ENCODE results near the gene STPG3. TPM values are rescaled to one million over a fixed set of nuclear protein-coding genes. Genes with fewer than 3 reads are reported as not detected.

The STPG3 gene
- total RNA-seq, 1 donor from 2014 or later: not detected

DNA sequence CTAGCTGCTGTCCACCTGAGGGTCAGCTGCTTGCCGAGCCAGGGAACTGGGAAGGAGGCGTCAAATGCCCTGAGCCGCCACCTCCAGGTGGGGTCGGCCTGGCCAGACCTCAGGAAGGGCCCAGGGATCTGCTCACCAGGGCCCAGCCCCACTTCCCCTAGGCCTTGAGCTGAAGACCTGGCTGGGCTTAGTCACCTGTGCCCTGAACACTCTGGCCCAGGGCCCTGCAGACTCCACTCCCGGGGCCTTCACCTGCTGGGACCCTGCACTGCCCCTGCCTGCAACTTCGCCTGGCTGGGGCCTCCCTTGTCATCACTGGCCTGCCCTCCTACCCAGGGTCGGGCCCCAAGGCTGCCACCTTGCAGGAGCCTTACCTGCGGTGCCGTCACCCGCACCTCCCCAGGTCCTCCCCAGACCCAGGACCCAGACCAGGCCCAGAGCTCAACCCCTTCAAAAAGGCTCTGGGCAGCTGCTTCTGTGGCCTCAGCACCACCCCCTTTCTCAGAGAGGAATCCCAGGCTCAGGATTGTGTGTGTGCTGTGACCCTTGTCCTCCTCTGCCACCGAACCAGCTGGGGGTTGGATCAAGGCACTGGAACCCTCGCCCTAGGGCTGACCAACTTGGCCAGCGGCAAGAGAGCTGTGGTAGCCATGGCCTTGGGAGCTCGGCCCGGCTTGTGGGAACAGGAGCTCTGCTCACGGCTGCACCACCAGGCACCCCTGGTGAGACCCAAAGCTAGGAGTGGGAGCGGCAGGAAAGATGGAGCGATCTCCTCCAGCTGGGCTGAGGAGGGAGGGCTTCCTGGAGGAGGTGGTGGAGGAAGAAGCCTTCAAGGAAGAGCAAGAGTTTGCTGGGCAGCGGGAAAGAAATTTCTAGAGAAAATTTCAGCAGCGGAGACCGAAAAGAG is 2.9 kb downstream of the STPG3 start:
- intact Hi-C loops (cut with DNase I): no loop called here
- Histone ChIP-seq H3K27me3 (no peaks in the 10 kb centered on the region), H3K4me1 (peaks cover 27% of the 10 kb centered on the region), H3K4me3 (peak overlapping the region; percentile 78 to 88), H3K9me3 (no peaks in the 10 kb centered on the region), H3K36me3 (peaks cover 0 to 14% of the 10 kb centered on the region in 2 donors), H3K27ac (peak overlapping the region; percentile 25)
- DNase-seq (ENCODE audit: extremely low spot score in 2 of 2): no peak
- TF ChIP-seq POLR2AphosphoS5 (IDR thresholded peaks at IDR 0.05; ENCODE audit: insufficient read depth in 1 of 2, low read depth in 1 of 2) (no peak), POLR2A (IDR thresholded peaks at IDR 0.05) (no peak)
- TF ChIP-seq, protein P1, sequence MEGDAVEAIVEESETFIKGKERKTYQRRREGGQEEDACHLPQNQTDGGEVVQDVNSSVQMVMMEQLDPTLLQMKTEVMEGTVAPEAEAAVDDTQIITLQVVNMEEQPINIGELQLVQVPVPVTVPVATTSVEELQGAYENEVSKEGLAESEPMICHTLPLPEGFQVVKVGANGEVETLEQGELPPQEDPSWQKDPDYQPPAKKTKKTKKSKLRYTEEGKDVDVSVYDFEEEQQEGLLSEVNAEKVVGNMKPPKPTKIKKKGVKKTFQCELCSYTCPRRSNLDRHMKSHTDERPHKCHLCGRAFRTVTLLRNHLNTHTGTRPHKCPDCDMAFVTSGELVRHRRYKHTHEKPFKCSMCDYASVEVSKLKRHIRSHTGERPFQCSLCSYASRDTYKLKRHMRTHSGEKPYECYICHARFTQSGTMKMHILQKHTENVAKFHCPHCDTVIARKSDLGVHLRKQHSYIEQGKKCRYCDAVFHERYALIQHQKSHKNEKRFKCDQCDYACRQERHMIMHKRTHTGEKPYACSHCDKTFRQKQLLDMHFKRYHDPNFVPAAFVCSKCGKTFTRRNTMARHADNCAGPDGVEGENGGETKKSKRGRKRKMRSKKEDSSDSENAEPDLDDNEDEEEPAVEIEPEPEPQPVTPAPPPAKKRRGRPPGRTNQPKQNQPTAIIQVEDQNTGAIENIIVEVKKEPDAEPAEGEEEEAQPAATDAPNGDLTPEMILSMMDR (IDR thresholded peaks at IDR 0.05): no peak

DNA sequence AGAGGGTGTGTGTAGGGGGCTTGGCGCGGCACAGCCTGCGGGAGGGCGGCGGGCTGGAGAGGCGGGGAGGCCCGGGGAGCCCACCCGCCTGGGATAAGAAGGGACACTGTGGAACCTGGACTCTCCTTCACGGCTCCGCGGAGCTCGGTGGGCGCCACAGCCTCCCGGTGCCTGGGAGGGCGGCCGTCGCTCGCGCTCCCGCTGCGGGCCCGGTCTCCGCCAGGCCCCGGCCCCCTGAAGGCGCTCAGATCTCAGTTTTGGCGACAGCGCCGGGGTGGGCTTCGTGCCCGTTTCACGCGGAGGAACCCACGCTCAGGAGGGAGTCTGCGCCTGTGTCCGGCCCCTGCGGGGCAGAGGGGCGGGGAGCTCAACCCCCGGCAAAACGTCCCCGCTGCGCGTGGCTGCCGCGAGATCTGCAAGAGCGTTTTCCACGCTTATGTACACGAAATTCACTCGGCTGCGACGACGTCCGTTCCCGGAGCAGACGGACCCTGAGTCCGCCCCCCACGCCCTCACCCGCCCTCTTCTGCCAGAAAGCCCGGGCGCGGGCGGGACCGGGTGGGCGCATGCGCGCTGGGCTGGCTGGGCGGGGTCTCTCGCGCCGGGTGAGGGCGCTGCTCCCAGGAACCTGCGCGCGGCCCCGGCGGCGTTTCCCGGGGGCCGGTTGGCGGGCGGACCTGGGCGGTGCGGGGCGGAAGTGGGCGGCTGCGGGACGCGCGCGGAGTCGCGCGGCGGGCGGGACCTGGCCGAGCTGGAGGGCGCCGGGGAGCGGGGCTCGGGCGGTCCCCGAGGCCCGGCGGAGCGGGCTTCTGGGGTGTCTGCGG is 3.8 kb downstream of the STPG3 start, which contains the start of gene NELFB:
TSS of gene NELFB (plus strand) at position 704 of the 824 bp plus-strand sequence.
- no peaks in the 10 kb centered on the region for H3K27me3 ChIP-seq
- peaks cover 27% of the 10 kb centered on the region for H3K4me1 ChIP-seq
- peak within 1 kb of the TSS; percentile 52 for H3K27ac ChIP-seq
- TF ChIP-seq POLR2AphosphoS5 (IDR thresholded peaks at IDR 0.05; ENCODE audit: insufficient read depth in 1 of 2, low read depth in 1 of 2) (peak in 1 of 2 donors; percentile 82), POLR2A (IDR thresholded peaks at IDR 0.05) (peak in 1 of 2 donors; percentile 36)
- TF ChIP-seq, protein P1 (IDR thresholded peaks at IDR 0.05): no peak
- intact Hi-C loops (cut with DNase I): no loop called here
- H3K4me3 ChIP-seq: peak within 1 kb of the TSS; percentile 78 to 88
- peaks cover 0 to 19% of the 10 kb centered on the region in 2 donors for H3K36me3 ChIP-seq
- no peaks in the 10 kb centered on the region for H3K9me3 ChIP-seq
- DNase-seq (ENCODE audit: extremely low spot score in 2 of 2): no peak

DNA sequence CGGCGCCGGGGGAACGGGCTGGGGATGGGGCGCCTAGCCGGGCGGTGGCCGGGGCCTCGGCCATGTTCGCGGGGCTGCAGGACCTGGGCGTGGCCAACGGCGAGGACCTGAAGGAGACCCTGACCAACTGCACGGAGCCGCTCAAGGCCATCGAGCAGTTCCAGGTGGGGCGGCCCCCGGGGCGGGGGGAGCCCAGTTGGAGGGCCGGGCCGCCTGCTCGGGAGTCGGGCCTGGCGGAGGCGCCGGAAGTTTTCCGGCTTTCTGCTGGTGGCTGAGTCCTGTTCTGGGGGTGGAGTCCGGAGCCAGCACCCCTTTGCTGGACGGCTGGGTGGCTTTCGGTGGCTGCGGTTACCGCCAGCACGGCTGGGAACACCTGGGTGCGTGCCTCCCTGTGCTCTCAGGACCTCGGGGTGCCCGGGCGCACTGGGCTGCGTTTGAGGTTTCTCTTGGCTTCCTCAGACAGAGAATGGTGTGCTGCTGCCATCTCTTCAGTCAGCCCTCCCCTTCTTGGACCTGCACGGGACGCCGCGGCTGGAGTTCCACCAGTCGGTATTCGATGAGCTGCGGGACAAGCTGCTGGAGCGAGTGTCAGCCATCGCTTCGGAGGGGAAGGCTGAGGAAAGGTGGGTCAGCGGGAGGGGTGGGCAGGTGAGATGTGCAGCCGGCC is 4.5 kb downstream of the STPG3 start:
- H3K27ac ChIP-seq: peak overlapping the region; percentile 52
- peak overlapping the region; percentile 78 to 88 for H3K4me3 ChIP-seq
- peaks cover 0 to 19% of the 10 kb centered on the region in 2 donors for H3K36me3 ChIP-seq
- H3K4me1 ChIP-seq: peaks cover 27% of the 10 kb centered on the region
- no peaks in the 10 kb centered on the region for H3K9me3 ChIP-seq
- H3K27me3 ChIP-seq: no peaks in the 10 kb centered on the region
- intact Hi-C loops (cut with DNase I): no loop called here
- no peak for DNase-seq (ENCODE audit: extremely low spot score in 2 of 2)
- TF ChIP-seq, protein P1 (IDR thresholded peaks at IDR 0.05): no peak
- TF ChIP-seq POLR2A (IDR thresholded peaks at IDR 0.05) (peak in 1 of 2 donors; percentile 0), POLR2AphosphoS5 (IDR thresholded peaks at IDR 0.05; ENCODE audit: insufficient read depth in 1 of 2, low read depth in 1 of 2) (no peak)

DNA sequence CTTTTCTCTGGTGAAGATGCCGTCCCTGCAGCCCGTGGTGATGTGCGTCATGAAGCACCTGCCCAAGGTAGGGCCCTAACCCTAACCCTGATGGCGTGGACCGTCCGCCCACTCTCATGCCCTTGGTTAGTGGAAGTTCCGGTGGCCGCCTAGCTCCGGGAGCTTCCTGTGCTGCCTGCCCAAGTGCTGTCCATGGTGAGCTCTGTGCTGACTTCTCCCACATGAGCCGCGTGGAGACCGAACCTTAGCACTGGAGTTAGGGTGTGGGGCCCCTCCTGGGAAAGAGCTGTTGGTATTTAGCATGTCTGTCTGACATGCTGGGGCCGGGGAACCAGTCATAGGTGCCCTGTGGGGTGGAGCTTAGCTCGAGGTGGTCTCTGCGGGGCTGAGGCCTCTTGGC is 5.3 kb downstream of the STPG3 start:
- Histone ChIP-seq H3K27ac (no peak overlapping the region), H3K9me3 (no peaks in the 10 kb centered on the region), H3K4me1 (peaks cover 27% of the 10 kb centered on the region), H3K36me3 (peaks cover 0 to 19% of the 10 kb centered on the region in 2 donors), H3K4me3 (peak overlapping the region; percentile 78 to 88), H3K27me3 (no peaks in the 10 kb centered on the region)
- DNase-seq (ENCODE audit: extremely low spot score in 2 of 2): no peak
- no peak for TF ChIP-seq POLR2AphosphoS5 (IDR thresholded peaks at IDR 0.05; ENCODE audit: insufficient read depth in 1 of 2, low read depth in 1 of 2)
- TF ChIP-seq, protein P1 (IDR thresholded peaks at IDR 0.05): no peak
- TF ChIP-seq POLR2A (IDR thresholded peaks at IDR 0.05): no peak
- intact Hi-C loops (cut with DNase I): no loop called here

All from vagina (tissue), 2 donors.